Measurements from ENCODE around the gene ACTR1A.

- TF ChIP-seq POLR2AphosphoS5 (IDR thresholded peaks at IDR 0.05; ENCODE audit: low read depth) = peak; percentile 63; the same call in 1 of the 2 replicates
- TF ChIP-seq CTCF (IDR thresholded peaks at IDR 0.05; ENCODE audit: insufficient read depth, low read length) = peak; percentile 87
- no peak for TF ChIP-seq GABPA (IDR thresholded peaks at IDR 0.05; ENCODE audit: low read depth)
Observed at GRCh38 chr10:102503264-102504178, 1.0 kb upstream of the ACTR1A start, which contains the start of gene SUFU.
